ENCODE data around the gene COMMD7. TPM values are rescaled to one million over a fixed set of nuclear protein-coding genes. Genes with fewer than 3 reads are reported as not detected.

The COMMD7 gene
- total and polyA plus RNA-seq, 9 of the 15 experiments (the other 6 are each of a cell fraction or from before 2014, with no cell fraction given): 11.9 to 69.1 (median 34.7) TPM

GRCh38 chr20:32681175-32682084 lies 61.8 kb downstream of the COMMD7 start (continued):
- TF ChIP-seq RERE (CRISPR knock-in tag; IDR thresholded peaks at IDR 0.05; ENCODE audit: borderline replicate concordance) (no peak), LEF1 (IDR thresholded peaks at IDR 0.05) (peak; percentile 78), LCOR (CRISPR knock-in tag; IDR thresholded peaks at IDR 0.05) (peak; percentile 57; the same call in 1 of the 2 replicates), MAZ (CRISPR knock-in tag; conservative IDR thresholded peaks at IDR 0.05 in 1 of 2, IDR thresholded peaks at IDR 0.05 in 1 of 2) (peak; percentile 72 to 78), OTX1 (CRISPR knock-in tag; IDR thresholded peaks at IDR 0.05) (no peak), POLR3A (IDR thresholded peaks at IDR 0.05; ENCODE audit: borderline replicate concordance, extremely low read depth, insufficient read depth, insufficient read length) (no peak), RNF2 (IDR thresholded peaks at IDR 0.05) (peak; percentile 96), NCOA6 (IDR thresholded peaks at IDR 0.05) (no peak), RAD21 (CRISPR knock-in tag; conservative IDR thresholded peaks at IDR 0.05 in 1 of 2, IDR thresholded peaks at IDR 0.05 in 1 of 2) (peak in 1 of 2 experiments; percentile 28; a peak in 1 of 4 replicates), NEUROD1 (IDR thresholded peaks at IDR 0.05; ENCODE audit: borderline replicate concordance, low read depth, low read length, partially characterized antibody) (peak; percentile 92), ID3 (CRISPR knock-in tag; IDR thresholded peaks at IDR 0.05) (no peak), ID3 (tag; IDR thresholded peaks at IDR 0.05) (peak; percentile 23), CHD2 (IDR thresholded peaks at IDR 0.05; ENCODE audit: low read depth, low read length) (peak; percentile 43; the same call in 1 of the 2 replicates), SAFB2 (IDR thresholded peaks at IDR 0.05; ENCODE audit: borderline replicate concordance, low read depth, low read length, severe bottlenecking) (no peak), SAFB (IDR thresholded peaks at IDR 0.05; ENCODE audit: borderline replicate concordance, low read depth, low read length) (no peak), ZBTB12 (CRISPR knock-in tag; IDR thresholded peaks at IDR 0.05) (no peak), THRB (CRISPR knock-in tag; conservative IDR thresholded peaks at IDR 0.05) (no peak), KDM4B (IDR thresholded peaks at IDR 0.05; ENCODE audit: borderline replicate concordance in 2 of 2, low read depth in 1 of 2) (0 out of 4 replicates have a peak, but pooled peaks of 1 of the 2 experiments have one; percentile 51)
